ENCODE data around the gene HERC3. TPM values are rescaled to one million over a fixed set of nuclear protein-coding genes. Genes with fewer than 3 reads are reported as not detected.

HERC3 gene
- total RNA-seq, 1 experiment from 2014 or later = 10.5 TPM

DNA sequence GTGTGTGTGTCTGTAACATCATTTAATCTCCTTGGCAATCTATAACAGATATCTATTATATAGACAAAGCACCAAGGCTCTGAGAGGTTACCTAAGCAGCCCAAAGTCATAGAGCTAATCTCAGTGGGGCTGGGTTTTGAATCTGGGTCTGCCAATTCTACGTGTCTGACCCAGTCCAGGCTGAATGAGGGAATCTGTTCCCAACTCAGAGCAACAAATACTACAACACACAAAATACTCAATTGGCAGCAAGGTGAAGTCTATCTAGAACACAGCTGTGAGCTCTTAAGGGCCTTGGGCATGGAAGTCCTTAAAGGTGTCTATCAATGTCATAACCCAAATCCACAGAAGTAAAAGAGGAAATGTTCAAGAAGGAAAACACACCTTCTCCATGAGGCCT lies 152.9 kb downstream of the HERC3 start:
- Mint-ChIP-seq H3K27ac (ENCODE audit: unreplicated experiment) (no peak overlapping the region), H3K9me3 (ENCODE audit: unreplicated experiment) (no peaks in the 10 kb centered on the region), H3K4me1 (ENCODE audit: low read depth, unreplicated experiment) (no peaks in the 10 kb centered on the region), H3K4me3 (ENCODE audit: unreplicated experiment) (no peak overlapping the region), H3K36me3 (ENCODE audit: insufficient read depth, unreplicated experiment) (no peaks in the 10 kb centered on the region), H3K27me3 (ENCODE audit: insufficient read depth, unreplicated experiment) (no peaks in the 10 kb centered on the region)
- DNase-seq = no peak
- BruUV-seq (replicated peaks) = no TSS peak
- TF ChIP-seq, protein P1, sequence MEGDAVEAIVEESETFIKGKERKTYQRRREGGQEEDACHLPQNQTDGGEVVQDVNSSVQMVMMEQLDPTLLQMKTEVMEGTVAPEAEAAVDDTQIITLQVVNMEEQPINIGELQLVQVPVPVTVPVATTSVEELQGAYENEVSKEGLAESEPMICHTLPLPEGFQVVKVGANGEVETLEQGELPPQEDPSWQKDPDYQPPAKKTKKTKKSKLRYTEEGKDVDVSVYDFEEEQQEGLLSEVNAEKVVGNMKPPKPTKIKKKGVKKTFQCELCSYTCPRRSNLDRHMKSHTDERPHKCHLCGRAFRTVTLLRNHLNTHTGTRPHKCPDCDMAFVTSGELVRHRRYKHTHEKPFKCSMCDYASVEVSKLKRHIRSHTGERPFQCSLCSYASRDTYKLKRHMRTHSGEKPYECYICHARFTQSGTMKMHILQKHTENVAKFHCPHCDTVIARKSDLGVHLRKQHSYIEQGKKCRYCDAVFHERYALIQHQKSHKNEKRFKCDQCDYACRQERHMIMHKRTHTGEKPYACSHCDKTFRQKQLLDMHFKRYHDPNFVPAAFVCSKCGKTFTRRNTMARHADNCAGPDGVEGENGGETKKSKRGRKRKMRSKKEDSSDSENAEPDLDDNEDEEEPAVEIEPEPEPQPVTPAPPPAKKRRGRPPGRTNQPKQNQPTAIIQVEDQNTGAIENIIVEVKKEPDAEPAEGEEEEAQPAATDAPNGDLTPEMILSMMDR (IDR thresholded peaks at IDR 0.05; ENCODE audit: insufficient read depth in 1 of 2, low read depth in 1 of 2, low read length in 1 of 2, severe bottlenecking in 1 of 2, unreplicated experiment in 1 of 2) = no peak
- H3K4me1 ChIP-seq = no peaks in the 10 kb centered on the region
- no peak overlapping the region for H3K4me3 ChIP-seq (ENCODE audit: low read depth, low read length)
- CTCF ChIA-PET = no interaction called here
- H3K36me3 ChIP-seq (ENCODE audit: control insufficient read depth, insufficient read depth, low read length) = peaks cover 2% of the 10 kb centered on the region; the same call in 1 of the 2 replicates
- no peaks in the 10 kb centered on the region for H3K27me3 ChIP-seq (replicated peaks; ENCODE audit: control insufficient read depth, insufficient read depth, low read length)
- H3K9me3 ChIP-seq = no peaks in the 10 kb centered on the region
- POLR2A ChIA-PET = no interaction called here
- intact Hi-C loops (cut with micrococcal nuclease; ENCODE audit: unreplicated experiment) = no loop called here

DNA sequence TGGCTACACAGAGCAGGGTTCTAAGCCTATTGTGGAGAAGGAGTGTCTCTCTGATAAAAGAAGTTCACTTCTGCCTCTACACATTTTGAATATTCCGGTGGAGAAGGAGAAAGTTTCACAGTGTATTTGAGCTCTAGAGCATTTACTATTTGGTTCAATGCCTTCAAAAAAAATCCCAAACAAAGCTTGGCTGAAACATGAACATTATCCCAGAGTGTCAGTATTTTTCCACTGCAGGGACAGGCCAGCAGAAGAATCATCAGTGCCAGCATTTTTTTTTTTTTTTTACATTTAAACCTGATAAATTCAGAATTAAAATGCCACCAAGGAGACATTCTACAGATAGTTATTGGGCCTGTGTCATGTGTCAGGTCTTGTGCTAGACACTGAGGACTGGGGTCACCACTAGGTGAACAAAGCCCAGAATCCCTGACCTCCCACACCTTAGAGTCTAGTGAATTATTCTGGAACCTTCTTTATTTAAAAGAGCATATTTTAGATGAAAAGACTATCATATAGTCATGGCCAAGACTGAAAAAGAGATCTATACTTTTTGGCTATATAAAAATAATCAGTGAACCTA lies 153.4 kb downstream of the HERC3 start:
- Histone ChIP-seq H3K4me3 (ENCODE audit: low read depth, low read length) (no peak overlapping the region), H3K36me3 (ENCODE audit: control insufficient read depth, insufficient read depth, low read length) (peaks cover 2% of the 10 kb centered on the region; the same call in 1 of the 2 replicates), H3K4me1 (no peaks in the 10 kb centered on the region), H3K27me3 (replicated peaks; ENCODE audit: control insufficient read depth, insufficient read depth, low read length) (no peaks in the 10 kb centered on the region), H3K9me3 (no peaks in the 10 kb centered on the region)
- TF ChIP-seq, protein P1 (IDR thresholded peaks at IDR 0.05; ENCODE audit: insufficient read depth in 1 of 2, low read depth in 1 of 2, low read length in 1 of 2, severe bottlenecking in 1 of 2, unreplicated experiment in 1 of 2) = no peak
- BruUV-seq (replicated peaks) = no TSS peak
- ChIA-PET CTCF (no interaction called here), POLR2A (no interaction called here)
- H3K4me3 Mint-ChIP-seq (ENCODE audit: unreplicated experiment) = no peak overlapping the region
- no peak for DNase-seq
- H3K27ac Mint-ChIP-seq (ENCODE audit: unreplicated experiment) = no peak overlapping the region
- H3K9me3 Mint-ChIP-seq (ENCODE audit: unreplicated experiment) = no peaks in the 10 kb centered on the region
- no peaks in the 10 kb centered on the region for H3K27me3 Mint-ChIP-seq (ENCODE audit: insufficient read depth, unreplicated experiment)
- no peaks in the 10 kb centered on the region for H3K4me1 Mint-ChIP-seq (ENCODE audit: low read depth, unreplicated experiment)
- H3K36me3 Mint-ChIP-seq (ENCODE audit: insufficient read depth, unreplicated experiment) = no peaks in the 10 kb centered on the region
- intact Hi-C loops (cut with micrococcal nuclease; ENCODE audit: unreplicated experiment) = no loop called here

DNA sequence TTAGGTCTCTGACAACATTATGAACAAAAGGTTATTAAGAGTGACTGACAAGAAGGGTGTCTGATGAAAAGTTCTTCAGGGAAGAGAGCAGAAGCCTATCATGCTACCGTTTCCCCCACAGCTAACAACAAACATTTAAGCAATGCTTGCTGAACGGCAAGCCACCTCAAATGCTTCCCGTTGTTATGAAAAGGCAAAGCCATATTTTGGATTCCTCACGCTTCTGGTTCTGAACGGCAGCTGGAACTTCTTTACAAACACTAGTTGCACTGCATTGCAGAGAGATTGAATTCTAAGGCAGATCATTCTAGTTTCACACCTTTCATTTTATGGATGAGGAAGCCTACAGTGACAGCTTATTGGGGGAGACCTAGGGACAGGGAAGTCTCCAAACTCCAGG lies 153.9 kb downstream of the HERC3 start:
- intact Hi-C loops (cut with micrococcal nuclease; ENCODE audit: unreplicated experiment) = no loop called here
- Mint-ChIP-seq H3K4me3 (ENCODE audit: unreplicated experiment) (no peak overlapping the region), H3K27ac (ENCODE audit: unreplicated experiment) (no peak overlapping the region), H3K27me3 (ENCODE audit: insufficient read depth, unreplicated experiment) (no peaks in the 10 kb centered on the region), H3K36me3 (ENCODE audit: insufficient read depth, unreplicated experiment) (no peaks in the 10 kb centered on the region), H3K9me3 (ENCODE audit: unreplicated experiment) (no peaks in the 10 kb centered on the region), H3K4me1 (ENCODE audit: low read depth, unreplicated experiment) (no peaks in the 10 kb centered on the region)
- no TSS peak for BruUV-seq (replicated peaks)
- ChIA-PET CTCF (no interaction called here), POLR2A (no interaction called here)
- no peaks in the 10 kb centered on the region for H3K4me1 ChIP-seq
- no peak overlapping the region for H3K4me3 ChIP-seq (ENCODE audit: low read depth, low read length)
- DNase-seq = no peak
- H3K9me3 ChIP-seq = no peaks in the 10 kb centered on the region
- TF ChIP-seq, protein P1 (IDR thresholded peaks at IDR 0.05; ENCODE audit: insufficient read depth in 1 of 2, low read depth in 1 of 2, low read length in 1 of 2, severe bottlenecking in 1 of 2, unreplicated experiment in 1 of 2) = no peak
- H3K27me3 ChIP-seq (replicated peaks; ENCODE audit: control insufficient read depth, insufficient read depth, low read length) = no peaks in the 10 kb centered on the region
- H3K36me3 ChIP-seq (ENCODE audit: control insufficient read depth, insufficient read depth, low read length) = peaks cover 2% of the 10 kb centered on the region; the same call in 1 of the 2 replicates

Data from Caco-2 (cell line).